Spleen (tissue), 7 donors: ENCODE results near the gene PLAAT3.
"Not testable (repeated sequence)": the region's sequence is repeated elsewhere in the genome, so short reads cannot be mapped to it uniquely, and the experiment has no call there.

Experiments used
- POLR2A ChIP-seq, 3 donors: fragments of 450-650 bp; IDR thresholded peaks; one replicate each; pipeline ENCODE4 v1.5.1; 2017; ENCODE audit warnings: antibody characterized with exemption in 3 of 3, mild to moderate bottlenecking in 1 of 3
- POLR2AphosphoS5 ChIP-seq, 3 donors: sonication (generic); formaldehyde crosslinking; IDR thresholded peaks; one replicate each; pipeline ENCODE4 v1.5.1; 2017; ENCODE audit warnings: antibody characterized with exemption in 3 of 3
- TF ChIP-seq, protein P1 (sequence below), 11 experiments: fragments of 200-600 bp in 7 of 11; fragments of 450-650 bp in 4 of 11; sonication (generic) in 4 of 11; IDR thresholded peaks in 8 of 11; conservative IDR thresholded peaks in 3 of 11; 1 replicate in 7 of 11; 2 replicates in 4 of 11; pipeline versions ENCODE4 v1.4.0 to v1.8.0; 2016 to 2021; ENCODE audit warnings: antibody characterized with exemption in 11 of 11, inconsistent platforms in 4 of 11, mild to moderate bottlenecking in 1 of 11
- donor health status: DM: no; HTN: no; CAD: no; lungs with moderate emphysema.
- donor health status: DM: no; HTN: no; CAD: no.
- donor health status: DM: no; HTN: no; CAD: no.

DNA sequence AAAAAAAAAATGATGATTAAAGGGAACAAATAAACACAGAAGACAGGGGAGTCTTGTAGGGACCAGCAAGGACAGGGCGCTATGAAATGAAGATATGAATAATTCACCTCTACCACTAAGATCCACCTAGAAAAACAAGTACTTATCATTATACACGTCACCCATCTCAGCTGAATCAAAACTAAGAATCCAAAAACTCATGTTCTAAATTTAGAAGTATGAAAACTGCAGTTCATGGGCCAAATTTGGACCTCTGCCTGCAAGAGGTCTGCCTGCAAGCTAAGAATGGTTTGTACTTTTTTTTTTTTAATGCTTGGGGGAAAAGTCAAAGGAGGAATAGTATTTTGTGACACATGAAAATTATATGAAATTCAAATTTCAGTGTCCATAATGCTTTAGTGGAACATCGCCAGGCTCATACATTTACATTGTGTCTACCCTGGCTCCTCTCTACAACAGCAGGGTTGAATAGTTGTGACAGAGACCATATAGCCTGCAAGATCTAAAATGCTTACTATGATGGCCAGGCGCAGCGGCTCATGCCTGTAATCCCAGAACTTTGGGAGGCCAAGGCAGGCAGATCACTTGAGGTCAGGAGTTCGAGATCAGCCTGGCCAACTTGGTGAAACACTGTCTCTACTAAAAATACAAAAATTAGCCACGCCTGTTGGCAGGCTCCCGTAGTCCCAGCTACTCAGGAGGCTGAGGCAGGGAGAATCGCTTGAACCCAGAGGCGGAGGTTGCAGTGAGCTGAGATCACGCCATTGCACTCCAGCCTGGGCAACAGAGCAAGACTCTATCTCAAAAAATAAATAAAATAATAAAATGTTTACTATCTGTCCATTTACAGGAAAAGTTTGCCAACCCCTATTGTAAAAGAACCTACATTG, 11.7 kb downstream of the PLAAT3 start:
- TF ChIP-seq, protein P1, sequence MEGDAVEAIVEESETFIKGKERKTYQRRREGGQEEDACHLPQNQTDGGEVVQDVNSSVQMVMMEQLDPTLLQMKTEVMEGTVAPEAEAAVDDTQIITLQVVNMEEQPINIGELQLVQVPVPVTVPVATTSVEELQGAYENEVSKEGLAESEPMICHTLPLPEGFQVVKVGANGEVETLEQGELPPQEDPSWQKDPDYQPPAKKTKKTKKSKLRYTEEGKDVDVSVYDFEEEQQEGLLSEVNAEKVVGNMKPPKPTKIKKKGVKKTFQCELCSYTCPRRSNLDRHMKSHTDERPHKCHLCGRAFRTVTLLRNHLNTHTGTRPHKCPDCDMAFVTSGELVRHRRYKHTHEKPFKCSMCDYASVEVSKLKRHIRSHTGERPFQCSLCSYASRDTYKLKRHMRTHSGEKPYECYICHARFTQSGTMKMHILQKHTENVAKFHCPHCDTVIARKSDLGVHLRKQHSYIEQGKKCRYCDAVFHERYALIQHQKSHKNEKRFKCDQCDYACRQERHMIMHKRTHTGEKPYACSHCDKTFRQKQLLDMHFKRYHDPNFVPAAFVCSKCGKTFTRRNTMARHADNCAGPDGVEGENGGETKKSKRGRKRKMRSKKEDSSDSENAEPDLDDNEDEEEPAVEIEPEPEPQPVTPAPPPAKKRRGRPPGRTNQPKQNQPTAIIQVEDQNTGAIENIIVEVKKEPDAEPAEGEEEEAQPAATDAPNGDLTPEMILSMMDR (IDR thresholded peaks at IDR 0.05 in 8 of 11, conservative IDR thresholded peaks at IDR 0.05 in 3 of 11): not testable (repeated sequence)
- TF ChIP-seq POLR2A, POLR2AphosphoS5 (IDR thresholded peaks at IDR 0.05): not testable (repeated sequence)
